Measurements from ENCODE around the gene STRADB. TPM values are rescaled to one million over a fixed set of nuclear protein-coding genes. Genes with fewer than 3 reads are reported as not detected.
A peak's percentile ranks its signal among the peaks of the same experiment; 100 is the strongest.
"Not testable (repeated sequence)": the region's sequence is repeated elsewhere in the genome, so short reads cannot be mapped to it uniquely, and the experiment has no call there.

Gene STRADB
- total RNA-seq, 1 donor from 2014 or later, result 12.9 TPM

DNA sequence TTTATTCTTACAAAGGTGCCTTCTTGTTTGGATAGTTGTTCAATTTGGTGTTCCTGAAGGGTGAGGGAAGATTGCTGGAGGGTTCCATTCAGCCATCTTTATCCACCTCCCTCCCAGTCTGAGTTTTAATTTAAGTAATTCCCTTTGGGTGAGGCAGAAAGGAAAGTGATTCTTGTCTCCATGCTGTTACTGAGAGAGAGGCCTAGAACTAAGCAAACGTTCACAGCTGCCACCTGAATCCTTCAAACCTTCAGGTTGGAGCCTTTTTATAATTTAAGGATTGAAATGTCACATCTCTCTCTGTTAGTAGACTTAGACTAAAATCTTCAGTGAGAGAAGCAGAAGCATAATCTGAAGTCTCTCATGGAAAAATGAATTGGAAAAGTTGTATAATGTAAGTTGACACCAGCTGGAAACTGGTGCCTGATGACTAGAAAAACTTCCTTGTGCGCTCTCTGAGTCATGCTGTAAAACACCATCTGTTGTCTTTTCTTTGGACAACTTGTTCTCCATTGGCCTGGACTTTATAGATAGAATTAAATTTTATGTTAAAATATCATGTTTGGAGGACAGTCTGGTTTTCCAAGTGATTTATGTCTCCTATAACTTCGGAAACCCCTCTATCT is 14.6 kb downstream of the STRADB start:
- peak; percentile 44 to 80 for DNase-seq (ENCODE audit: low read depth in 2 of 2)

DNA sequence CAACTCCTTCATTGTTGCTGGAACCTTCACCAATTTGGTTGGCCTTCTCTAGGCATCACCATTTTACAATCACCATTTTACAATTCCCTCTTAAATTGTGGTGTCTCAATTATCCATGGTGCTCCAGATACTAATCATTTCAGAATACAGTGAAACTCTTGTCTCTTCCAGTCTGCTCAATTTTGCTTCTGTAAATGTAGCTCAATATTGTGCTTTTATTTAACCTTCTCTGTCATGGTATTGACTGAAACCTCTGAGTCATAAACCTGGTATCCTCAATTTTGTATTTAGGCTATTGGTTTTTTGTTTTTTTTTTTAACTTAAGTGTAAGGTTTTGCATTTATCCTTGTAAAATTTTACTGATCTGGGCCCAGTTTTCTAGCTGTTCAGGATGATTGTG is 16.1 kb downstream of the STRADB start:
- no peak for DNase-seq (ENCODE audit: low read depth in 2 of 2)

DNA sequence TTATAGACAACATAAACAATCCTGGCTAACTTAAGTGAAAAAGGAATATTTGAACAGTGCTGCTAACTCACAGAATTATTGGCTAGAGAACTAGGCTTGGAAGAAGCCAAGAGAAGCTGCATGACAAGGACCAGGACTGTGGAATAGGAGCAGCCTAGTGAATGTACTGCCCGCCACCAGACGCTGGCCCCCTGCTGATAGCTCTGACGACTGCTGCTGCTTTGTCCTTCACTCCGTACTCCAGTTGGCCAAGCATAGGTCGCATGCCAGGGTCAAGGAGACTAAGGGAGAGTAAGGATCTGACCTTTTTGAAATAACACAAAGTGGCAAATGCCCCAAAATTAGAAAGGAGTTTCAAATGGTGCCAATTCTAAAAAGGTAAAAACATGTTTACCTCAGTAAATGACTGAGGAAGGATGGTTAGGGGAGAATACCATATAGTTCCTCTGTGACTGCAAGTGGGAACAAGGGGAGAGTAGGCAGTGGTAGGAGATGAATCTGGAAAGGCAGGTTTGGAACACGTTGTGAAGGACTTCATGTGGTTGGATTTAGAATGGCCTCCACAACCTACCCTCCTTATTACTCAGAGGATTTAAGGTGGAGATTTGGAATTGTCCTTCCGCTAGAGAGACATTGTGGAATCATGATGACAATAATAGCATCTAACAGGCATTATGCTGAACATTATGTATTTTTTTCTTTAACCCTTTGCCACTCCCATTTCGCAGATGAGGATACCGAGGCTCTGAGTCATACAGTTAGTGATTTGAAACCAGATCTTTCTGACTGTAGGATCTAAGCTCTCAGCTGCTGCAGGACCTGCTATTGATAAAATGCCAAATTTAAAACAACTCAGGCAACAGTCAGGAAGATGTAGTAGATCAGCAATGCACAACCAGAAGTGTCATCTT is 19.5 kb downstream of the STRADB start:
- DNase-seq (ENCODE audit: low read depth in 2 of 2), result no peak

DNA sequence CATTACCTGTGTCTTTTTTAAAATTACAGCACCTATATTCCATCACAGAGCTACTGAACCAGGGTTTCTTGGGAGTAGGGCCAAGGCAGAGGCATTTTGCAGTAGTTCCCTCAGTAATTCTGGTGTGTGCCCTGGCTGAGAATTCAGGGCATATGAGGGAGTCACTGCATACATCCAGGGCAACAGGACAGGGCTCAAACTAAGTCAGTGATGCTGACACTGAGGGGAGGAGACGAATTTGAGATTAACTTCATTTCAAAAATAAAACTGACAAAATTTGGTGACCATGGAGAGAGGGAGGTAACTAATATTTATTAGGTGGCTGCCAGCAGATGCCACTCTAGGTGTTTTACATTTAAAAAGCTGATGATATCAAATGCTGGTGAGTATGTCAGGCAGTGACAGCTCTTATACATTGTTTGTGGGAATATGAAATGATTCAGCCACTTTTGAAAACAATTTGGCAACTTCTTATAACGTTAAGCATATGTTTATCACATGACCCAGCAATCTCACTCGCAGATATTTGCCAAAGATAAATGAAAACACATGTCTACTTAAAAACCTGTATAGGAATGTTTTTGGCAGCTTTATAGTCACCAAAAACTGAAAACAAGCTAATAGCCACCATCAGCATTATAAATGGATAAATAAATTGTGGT is 20.3 kb downstream of the STRADB start:
- no peak for DNase-seq (ENCODE audit: low read depth in 2 of 2)

DNA sequence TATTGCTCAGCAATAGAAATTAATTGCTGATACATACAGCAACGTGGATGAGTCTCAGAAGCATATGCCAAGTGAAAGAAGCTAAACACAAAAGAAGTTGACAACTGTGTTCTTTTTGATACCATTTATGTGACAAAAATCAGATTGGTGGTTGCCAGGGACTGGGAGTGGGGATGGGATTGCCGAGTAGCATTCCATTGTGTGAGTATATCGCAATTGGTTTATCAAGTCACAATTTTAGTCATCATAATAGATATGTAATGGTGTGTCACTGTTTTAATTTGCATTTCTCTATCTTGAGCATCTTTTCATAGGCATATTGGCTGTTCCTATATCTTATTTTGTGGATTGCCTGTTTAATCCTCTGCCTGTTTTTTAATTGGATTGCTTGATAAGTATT is 20.9 kb downstream of the STRADB start:
- no peak for DNase-seq (ENCODE audit: low read depth in 2 of 2)

DNA sequence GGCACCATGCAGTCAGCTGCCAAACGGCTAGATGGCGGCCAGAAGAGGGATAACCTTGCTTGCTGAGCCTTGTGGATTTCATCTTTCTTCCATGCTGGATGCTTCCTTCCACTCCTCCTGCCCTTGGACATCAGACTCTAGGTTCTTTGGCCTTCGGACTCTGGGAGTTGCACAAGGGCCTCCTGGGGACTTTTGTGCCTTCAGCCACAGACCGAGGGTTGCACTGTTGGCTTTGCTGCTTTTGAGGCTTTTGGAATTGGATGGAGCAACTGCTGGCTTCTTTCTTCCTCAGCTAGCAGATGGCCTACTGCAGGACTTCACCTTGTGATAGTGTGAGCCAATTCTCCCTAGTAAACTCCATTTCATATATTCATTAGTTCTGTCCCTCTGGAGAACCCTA is 31.0 kb downstream of the STRADB start:
- DNase-seq (ENCODE audit: low read depth in 2 of 2), result no peak

DNA sequence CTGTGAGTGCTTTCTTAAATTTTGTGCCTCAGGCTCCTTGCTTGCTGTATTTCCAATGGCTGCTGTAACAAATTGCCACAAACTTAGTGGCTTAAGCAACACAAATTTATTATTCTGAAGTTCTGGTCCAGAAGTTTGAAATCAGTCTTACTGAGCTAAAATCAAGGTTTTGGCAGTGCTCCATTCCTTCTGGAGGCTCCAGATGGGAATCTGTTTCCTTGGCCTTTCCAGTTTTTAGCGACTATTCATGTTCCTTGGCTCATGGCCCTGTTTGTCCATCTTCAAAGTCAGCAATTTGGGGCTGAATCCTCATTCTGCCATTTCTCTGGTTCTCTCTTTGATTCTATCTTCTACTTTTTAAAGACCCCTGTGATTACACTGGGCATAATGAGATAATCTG is 31.8 kb downstream of the STRADB start:
- no peak for DNase-seq (ENCODE audit: low read depth in 2 of 2)

DNA sequence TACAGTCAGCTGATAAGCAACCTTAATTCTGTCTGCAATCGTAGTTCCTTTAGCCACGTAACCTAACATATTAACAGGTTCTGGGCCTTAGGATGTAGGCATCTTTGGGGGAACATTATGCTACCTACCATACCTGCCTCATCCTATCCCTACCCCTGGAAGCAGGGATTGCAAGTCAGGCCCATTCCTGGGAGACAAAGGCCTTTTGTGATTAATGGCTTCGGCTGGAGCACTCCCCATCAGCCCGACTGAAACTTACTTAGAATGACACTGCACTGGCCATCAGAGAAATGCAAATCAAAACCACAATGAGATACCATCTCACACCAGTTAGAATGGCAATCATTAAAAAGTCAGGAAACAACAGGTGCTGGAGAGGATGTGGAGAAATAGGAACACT is 32.2 kb downstream of the STRADB start:
- not testable (repeated sequence) for DNase-seq (ENCODE audit: low read depth in 2 of 2)

DNA sequence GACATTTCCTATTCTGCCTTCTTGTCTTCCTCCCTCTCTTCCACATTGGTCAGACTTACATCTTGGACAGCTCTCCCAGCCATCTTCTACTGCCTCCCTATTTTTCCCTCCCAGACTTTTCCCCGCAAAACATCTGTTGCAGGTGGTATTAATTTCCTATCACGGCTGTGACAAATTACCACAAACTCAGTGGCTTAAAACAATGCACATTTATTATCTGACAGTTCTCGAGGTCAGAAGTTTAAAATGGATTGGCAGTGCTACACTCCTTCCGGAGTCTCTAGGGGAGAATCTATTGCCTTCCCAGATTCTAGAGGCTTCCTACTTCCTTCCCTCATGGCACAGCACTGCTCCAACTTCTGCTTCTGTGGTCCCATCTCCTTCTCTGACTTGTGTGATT is 33.3 kb downstream of the STRADB start:
- peak in 1 of 2 donors; percentile 1 for DNase-seq (ENCODE audit: low read depth in 2 of 2)

DNA sequence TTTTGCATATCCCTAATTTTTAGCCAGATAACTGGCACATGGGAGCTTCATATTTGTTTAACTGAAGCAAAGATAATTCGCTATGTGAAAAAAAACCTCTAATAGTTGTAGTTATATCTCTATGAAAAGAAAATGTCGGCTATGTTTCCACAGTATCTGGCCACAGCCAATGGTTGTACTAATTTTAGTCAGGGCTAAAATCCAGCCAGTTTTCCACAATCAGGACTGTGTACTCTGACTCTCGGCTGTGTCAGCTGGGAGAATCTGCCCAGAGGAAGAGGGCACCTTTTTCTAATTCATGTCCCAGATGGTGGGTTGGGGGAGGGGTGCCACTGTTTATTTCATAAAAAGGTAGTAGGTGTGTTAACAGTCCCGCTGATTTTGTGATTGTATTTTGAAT is 38.8 kb downstream of the STRADB start:
- DNase-seq (ENCODE audit: low read depth in 2 of 2), result no peak

DNA sequence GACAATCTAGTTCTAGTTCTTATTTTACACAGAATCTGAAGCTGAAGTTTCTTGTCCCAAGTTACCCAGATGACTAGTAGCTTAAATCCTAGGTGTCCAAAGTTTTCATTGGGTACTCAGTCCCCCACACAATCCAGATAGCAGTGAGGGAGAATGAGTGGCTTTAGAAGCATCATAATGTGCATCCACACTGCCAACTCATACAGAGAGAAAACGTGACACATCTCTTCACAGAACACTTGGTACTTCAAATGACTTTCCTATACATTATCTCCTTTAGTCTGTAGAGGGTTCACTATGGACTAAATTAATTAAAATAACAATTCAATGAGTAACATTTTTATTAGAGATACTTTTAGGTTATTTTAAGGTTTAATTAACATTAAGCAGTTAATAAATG is 45.2 kb downstream of the STRADB start:
- DNase-seq (ENCODE audit: low read depth in 2 of 2), result no peak

DNA sequence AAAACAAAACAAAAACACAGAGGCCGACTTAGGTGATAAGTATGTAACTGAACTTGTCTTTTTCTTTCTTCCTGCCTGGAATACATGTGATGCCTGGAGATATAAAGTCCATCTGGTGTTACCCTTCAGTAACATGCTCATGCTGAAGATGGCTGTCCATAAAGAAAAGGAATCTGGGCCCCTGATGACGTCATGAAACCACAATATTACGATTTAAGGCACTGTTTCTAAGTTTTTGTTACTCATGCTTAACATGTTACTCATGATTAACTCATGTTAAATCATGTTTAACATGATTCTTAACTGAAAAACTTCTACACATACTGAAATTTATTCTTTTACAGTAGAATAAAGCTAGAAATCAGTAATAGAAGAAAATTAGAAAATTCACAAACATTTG is 49.0 kb downstream of the STRADB start:
- DNase-seq (ENCODE audit: low read depth in 2 of 2), result no peak

DNA sequence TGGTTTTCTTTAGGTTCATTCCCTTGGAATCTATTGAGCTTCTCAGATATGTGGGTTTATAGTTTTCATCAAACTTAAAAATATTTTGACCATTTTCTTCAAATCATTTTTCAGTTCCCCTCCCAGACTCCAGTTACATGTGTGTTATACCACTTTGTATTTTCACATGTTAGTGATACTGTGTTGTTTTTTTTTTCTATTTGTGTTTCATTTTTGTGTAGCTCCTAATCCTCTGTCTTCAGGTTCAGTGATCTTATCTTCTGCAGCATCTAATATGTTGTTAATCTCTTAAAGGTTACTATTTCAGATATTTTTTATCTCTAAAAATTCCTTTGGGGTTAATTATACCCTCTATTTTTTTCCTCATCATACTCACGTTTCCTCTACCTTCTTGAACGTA is 51.2 kb downstream of the STRADB start:
- DNase-seq (ENCODE audit: low read depth in 2 of 2), result no peak

DNA sequence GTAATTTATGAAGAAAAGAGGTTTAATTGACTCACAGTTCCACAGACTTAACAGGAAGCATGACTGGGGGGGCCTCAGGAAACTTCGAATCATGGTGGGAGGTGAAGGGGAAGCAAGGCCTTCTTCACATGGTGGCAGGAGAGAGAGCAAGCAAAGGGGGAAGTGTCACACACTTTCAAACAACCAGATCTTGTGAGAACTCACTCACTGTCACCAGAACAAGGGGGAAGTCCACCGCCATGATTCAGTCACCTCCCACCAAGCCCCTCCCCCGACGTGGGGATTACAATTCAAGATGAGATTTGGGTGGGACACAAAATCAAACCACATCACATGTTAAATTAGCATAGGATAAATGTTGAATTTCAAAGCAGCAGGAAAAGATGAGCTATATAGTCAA is 56.2 kb downstream of the STRADB start:
- DNase-seq (ENCODE audit: low read depth in 2 of 2), result no peak

DNA sequence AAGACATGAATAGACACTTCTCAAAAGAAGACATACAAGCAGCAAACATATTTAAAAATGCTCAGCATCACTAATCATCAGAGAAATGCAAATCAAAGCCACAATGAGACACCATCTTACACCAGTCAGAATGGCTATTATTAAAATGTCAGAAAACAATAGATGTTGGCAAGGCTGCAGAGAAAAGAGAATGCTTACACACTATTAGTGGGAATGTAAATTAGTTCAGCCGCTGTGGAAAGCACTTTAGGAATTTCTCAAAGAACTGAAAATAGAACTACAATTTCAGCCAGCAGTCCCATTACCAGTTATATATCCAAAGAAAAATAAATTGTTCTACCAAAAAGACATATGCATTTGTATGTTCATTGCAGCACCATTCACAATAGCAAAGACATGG is 61.7 kb downstream of the STRADB start:
- DNase-seq (ENCODE audit: low read depth in 2 of 2), result no peak

DNA sequence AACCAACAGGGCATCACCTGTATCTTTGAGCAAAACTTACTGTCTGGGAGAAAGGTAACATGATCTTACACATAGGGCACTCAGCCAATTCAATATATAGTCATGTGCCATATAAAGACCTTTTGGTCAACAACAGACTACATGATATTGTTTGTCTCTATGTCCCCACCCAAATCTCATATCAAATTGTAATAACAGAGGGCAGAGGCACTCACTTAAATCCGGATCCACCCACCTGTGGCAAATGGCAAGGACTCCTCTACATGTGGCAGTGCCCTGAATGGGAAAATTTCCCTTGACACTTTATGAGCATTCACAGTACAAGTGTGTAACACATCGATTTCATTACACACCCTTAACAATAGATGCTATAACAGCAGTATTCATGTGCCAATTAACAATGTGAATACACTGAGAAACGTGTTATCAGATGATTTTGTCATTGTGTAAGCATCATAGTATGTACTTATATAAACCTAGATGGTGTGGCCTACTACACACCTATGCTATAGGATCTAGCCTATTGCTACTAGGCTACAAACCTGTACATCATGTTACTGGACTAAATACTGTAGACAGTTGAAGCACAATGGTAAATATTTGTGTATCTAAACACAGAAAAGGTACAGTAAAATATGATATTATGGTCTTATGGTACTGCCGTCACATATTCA is 64.2 kb downstream of the STRADB start:
- DNase-seq (ENCODE audit: low read depth in 2 of 2), result no peak

DNA sequence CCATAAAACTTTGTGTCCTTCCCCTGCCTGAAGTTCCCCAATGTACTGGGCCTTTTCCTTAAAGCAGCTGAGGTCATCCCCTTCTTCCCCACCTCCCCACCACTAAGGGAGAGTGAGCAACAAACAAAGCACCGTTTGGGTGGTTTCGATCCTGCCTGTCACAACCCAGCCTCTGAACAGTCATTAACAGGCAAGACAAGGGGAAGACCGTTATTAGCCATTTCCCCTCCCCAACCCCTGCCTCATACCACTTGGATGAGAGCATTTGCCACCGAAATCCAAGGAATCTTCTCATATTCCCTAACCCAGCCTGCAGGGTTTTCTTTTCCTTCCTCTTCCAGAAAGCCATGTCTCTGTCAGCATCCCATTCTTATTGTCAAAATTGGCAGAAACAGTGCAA is 65.6 kb downstream of the STRADB start:
- peak in 1 of 2 donors; percentile 24 for DNase-seq (ENCODE audit: low read depth in 2 of 2)

DNA sequence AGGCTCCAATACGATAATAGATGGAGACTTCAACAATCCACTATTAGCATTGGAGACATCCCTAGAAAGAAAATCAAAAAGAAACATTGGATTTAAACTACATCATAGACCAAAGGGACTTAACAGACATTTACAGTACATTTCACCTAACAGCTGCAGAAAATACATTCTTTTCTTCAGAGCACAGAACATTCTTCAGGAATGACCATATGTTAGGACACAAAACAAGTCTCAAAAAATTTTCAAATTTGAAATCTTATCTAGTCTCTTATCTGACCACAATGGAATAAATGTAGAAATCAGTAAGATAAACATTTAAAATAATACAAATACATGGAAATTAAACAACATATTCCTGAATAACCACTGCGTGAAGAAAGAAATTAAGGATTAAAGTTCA is 68.7 kb downstream of the STRADB start:
- no peak for DNase-seq (ENCODE audit: low read depth in 2 of 2)

DNA sequence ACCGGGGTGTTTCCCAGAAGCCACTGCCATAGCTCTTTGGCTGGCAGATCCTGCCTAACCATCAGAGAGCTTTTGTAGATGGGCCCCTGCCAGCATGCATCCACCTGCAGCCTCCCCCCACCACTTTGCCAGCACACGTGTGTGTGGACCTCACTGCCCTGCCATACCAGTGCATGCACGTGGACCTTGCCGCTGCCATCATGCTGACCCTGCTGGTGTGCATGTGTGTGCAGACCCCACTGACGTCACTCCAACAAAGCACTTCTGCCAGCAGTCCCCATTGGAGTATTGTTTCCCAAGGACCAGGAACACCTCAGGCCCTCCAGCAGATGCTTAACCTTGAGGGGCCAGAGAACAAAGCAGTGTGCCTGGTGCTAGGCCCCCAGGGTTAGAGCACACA is 71.4 kb downstream of the STRADB start:
- no peak for DNase-seq (ENCODE audit: low read depth in 2 of 2)

DNA sequence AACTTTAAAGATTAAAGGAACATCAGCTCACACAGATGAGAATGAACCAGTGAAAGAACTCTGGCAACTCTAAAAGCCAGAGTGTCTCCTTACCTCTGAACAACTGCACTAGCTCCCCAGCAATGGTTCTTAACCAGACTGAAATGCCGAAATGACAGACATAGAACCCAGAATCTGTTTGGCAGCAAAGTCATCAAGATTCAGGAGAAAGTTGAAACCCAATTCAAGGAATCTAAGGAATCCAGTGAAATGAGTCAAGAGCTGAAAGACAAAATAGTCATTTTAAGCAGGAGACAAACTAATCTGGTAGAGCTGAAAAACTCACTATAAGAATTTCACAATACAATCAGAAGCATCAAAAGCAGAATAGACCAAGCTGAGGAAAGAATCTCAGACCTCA is 72.0 kb downstream of the STRADB start:
- DNase-seq (ENCODE audit: low read depth in 2 of 2), result no peak

Measured in lung microvascular endothelial cell (primary cell).